ENCODE measurements around the gene TMEM165. TPM values are rescaled to one million over a fixed set of nuclear protein-coding genes. Genes with fewer than 3 reads are reported as not detected.

Gene TMEM165
- polyA plus RNA-seq, 1 donor (not counting 4 experiments of a cell fraction or from before 2014, with no cell fraction given) = 132 TPM

DNA sequence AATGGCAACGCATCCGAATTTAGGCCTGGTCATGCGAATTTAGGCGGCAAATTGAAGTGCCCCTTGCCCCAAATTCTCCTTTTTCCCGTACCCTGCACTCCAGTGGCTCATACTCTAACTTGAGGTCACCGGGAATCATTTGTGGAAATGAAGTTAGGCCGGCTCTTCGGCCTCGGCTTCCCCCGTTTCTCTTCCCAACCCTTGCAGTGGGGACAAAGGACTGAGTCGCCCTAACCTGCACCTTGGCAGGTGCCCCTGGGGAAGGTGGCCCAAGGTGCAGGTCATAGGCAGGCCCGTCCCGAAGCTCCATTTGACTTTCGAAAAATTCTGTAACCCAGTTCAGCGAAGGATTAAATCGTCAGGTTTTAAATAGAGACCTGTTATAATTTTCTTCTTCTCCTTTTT, 48.9 kb upstream of the TMEM165 start:
- Histone ChIP-seq H3K27me3 (ENCODE audit: control insufficient read depth, extremely low read depth, insufficient read depth, low read length) (no peaks in the 10 kb centered on the region), H3K79me2 (ENCODE audit: control insufficient read depth, insufficient read depth, low read length) (no peaks in the 10 kb centered on the region), H3K4me3 (ENCODE audit: control insufficient read depth in 2 of 3, extremely low read depth in 1 of 3, insufficient read depth in 2 of 3, low read depth in 1 of 3, low read length in 3 of 3) (peak overlapping the region; percentile 71 to 82 (median 78)), H3K27ac (ENCODE audit: control insufficient read depth, insufficient read depth, low read length) (peak overlapping the region; percentile 70), H2AFZ (ENCODE audit: control insufficient read depth, low read length) (peak overlapping the region; percentile 93), H3K4me2 (ENCODE audit: control insufficient read depth, extremely low read depth, insufficient read depth, low read depth, low read length) (peak overlapping the region; percentile 97), H3K36me3 (ENCODE audit: control insufficient read depth in 2 of 2, extremely low read depth in 1 of 2, insufficient read depth in 2 of 2, low read length in 2 of 2) (no peaks in the 10 kb centered on the region), H3K9me3 (ENCODE audit: control insufficient read depth, low read depth, low read length) (no peaks in the 10 kb centered on the region), H3K9me1 (ENCODE audit: control insufficient read depth, extremely low read depth, insufficient read depth, low read length) (no peaks in the 10 kb centered on the region), H4K20me1 (ENCODE audit: control insufficient read depth, extremely low read depth, insufficient read depth, low read length) (no peaks in the 10 kb centered on the region), H3K4me1 (ENCODE audit: control insufficient read depth, extremely low read depth, insufficient read depth, low read length) (peaks cover 8% of the 10 kb centered on the region), H3K9ac (ENCODE audit: control insufficient read depth, extremely low read depth, insufficient read depth, low read length) (peak overlapping the region; percentile 86)
- no peak for TF ChIP-seq EZH2 (IDR thresholded peaks at IDR 0.05; ENCODE audit: low read length)
- TF ChIP-seq, protein P1, sequence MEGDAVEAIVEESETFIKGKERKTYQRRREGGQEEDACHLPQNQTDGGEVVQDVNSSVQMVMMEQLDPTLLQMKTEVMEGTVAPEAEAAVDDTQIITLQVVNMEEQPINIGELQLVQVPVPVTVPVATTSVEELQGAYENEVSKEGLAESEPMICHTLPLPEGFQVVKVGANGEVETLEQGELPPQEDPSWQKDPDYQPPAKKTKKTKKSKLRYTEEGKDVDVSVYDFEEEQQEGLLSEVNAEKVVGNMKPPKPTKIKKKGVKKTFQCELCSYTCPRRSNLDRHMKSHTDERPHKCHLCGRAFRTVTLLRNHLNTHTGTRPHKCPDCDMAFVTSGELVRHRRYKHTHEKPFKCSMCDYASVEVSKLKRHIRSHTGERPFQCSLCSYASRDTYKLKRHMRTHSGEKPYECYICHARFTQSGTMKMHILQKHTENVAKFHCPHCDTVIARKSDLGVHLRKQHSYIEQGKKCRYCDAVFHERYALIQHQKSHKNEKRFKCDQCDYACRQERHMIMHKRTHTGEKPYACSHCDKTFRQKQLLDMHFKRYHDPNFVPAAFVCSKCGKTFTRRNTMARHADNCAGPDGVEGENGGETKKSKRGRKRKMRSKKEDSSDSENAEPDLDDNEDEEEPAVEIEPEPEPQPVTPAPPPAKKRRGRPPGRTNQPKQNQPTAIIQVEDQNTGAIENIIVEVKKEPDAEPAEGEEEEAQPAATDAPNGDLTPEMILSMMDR (optimal IDR thresholded peaks at IDR 0.05 in 1 of 3, IDR thresholded peaks at IDR 0.05 in 1 of 3, conservative IDR thresholded peaks at IDR 0.05 in 1 of 3; ENCODE audit: extremely low read depth in 1 of 3, insufficient read depth in 2 of 3, low read length in 3 of 3) = no peak
- dilution Hi-C loops (cut with MboI; ENCODE audit: extremely low pct_ligation_motif_present, low sequenced_read_pairs) = no loop called here
- no peak for FAIRE-seq
- no peak for DNase-seq (ENCODE audit: low read depth, low spot score)

DNA sequence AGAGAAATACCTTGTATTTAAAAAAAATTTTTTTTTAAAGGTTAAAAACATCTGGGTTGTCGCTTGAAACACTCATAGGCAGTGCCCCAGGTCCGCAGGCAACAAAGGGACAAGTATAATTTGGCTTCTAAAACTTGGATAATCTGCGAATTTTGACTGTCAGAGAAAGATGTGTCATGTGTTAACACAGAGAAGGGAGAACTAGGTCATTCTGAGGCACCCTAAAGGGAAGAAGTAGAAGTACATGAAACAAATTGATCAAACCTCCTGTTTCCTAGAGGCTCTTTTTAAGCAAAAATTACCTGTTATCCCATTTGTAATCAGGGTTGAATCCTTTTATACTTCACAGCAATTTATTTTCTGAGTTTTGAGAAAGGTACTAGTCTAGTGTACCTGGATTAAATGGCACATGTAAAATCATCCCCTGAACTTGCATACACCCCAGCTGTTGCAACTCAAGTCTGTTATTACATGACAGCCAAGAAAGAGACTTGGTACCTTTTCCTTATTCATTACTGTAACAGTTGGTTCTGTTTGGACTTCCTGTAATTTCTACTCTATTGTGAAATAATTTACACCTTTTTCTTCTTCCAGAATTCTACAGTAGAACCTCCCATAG, 48.0 kb upstream of the TMEM165 start:
- no peaks in the 10 kb centered on the region for H3K36me3 ChIP-seq (ENCODE audit: control insufficient read depth in 2 of 2, extremely low read depth in 1 of 2, insufficient read depth in 2 of 2, low read length in 2 of 2)
- H3K4me3 ChIP-seq (ENCODE audit: control insufficient read depth in 2 of 3, extremely low read depth in 1 of 3, insufficient read depth in 2 of 3, low read depth in 1 of 3, low read length in 3 of 3) = peak overlapping the region in 1 of 3 experiments; percentile 17
- TF ChIP-seq EZH2 (IDR thresholded peaks at IDR 0.05; ENCODE audit: low read length) = no peak
- TF ChIP-seq, protein P1 (optimal IDR thresholded peaks at IDR 0.05 in 1 of 3, IDR thresholded peaks at IDR 0.05 in 1 of 3, conservative IDR thresholded peaks at IDR 0.05 in 1 of 3; ENCODE audit: extremely low read depth in 1 of 3, insufficient read depth in 2 of 3, low read length in 3 of 3) = no peak
- no peaks in the 10 kb centered on the region for H3K9me1 ChIP-seq (ENCODE audit: control insufficient read depth, extremely low read depth, insufficient read depth, low read length)
- H3K9me3 ChIP-seq (ENCODE audit: control insufficient read depth, low read depth, low read length) = no peaks in the 10 kb centered on the region
- H3K4me2 ChIP-seq (ENCODE audit: control insufficient read depth, extremely low read depth, insufficient read depth, low read depth, low read length) = peak overlapping the region; percentile 97
- H2AFZ ChIP-seq (ENCODE audit: control insufficient read depth, low read length) = no peak overlapping the region
- no peaks in the 10 kb centered on the region for H3K27me3 ChIP-seq (ENCODE audit: control insufficient read depth, extremely low read depth, insufficient read depth, low read length)
- dilution Hi-C loops (cut with MboI; ENCODE audit: extremely low pct_ligation_motif_present, low sequenced_read_pairs) = no loop called here
- no peaks in the 10 kb centered on the region for H4K20me1 ChIP-seq (ENCODE audit: control insufficient read depth, extremely low read depth, insufficient read depth, low read length)
- DNase-seq (ENCODE audit: low read depth, low spot score) (no peak), FAIRE-seq (no peak)
- H3K27ac ChIP-seq (ENCODE audit: control insufficient read depth, insufficient read depth, low read length) = no peak overlapping the region
- H3K4me1 ChIP-seq (ENCODE audit: control insufficient read depth, extremely low read depth, insufficient read depth, low read length) = peaks cover 8% of the 10 kb centered on the region
- H3K9ac ChIP-seq (ENCODE audit: control insufficient read depth, extremely low read depth, insufficient read depth, low read length) = no peak overlapping the region
- H3K79me2 ChIP-seq (ENCODE audit: control insufficient read depth, insufficient read depth, low read length) = no peaks in the 10 kb centered on the region

All from keratinocyte (primary cell).